ENCODE results near the gene PEX11G.
"Not testable (repeated sequence)": the region's sequence is repeated elsewhere in the genome, so short reads cannot be mapped to it uniquely, and the experiment has no call there.

The PEX11G gene

GRCh38 chr19:7433456-7433855, 55.4 kb downstream of the PEX11G start:
- DNase-seq (ENCODE audit: low spot score) = not testable (repeated sequence)

GRCh38 chr19:7429638-7430282, 59.1 kb downstream of the PEX11G start:
- DNase-seq (ENCODE audit: low spot score) = no peak

GRCh38 chr19:7428651-7429113, 60.2 kb downstream of the PEX11G start:
- DNase-seq (ENCODE audit: low spot score) = no peak

GRCh38 chr19:7427944-7428343, 60.9 kb downstream of the PEX11G start:
- no peak for DNase-seq (ENCODE audit: low spot score)

GRCh38 chr19:7426986-7427385, 61.8 kb downstream of the PEX11G start:
- no peak for DNase-seq (ENCODE audit: low spot score)
